Measurements from ENCODE around the gene ZNF740. TPM values are rescaled to one million over a fixed set of nuclear protein-coding genes. Genes with fewer than 3 reads are reported as not detected.

The ZNF740 gene
- polyA plus RNA-seq, 1 of the 3 experiments (the other 2 are of a cell fraction) = 14.6 TPM

DNA sequence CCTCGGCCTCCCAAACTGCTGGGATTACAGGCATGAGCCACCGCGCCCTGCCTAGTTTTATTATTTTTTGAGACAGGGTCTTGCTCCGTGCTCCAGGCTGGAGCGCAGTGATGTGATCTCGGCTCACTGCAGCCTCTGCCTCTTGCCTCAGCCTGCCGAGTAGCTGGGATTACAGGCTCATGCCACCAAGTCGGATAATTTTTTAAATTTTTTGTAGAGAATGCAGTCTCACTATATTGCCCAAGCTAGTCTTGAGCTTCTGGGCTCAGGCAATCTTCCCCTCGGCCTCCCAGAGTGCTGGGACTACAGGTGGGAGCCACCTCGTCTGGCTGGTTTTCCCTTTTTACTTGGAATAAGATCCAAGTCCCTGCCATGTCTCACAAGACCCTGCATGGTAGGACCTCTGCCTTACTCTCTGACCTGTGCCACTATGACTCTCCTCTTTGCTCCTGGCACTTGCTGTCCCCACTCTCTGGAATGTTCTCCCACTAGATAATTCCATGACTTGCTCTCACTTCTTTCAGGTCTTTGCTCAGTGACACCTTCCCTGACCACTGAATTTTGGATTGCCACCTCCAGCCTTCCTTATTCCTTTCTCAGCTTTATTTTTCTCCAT is 59.2 kb downstream of the ZNF740 start:
- H3K27ac ChIP-seq (ENCODE audit: low read depth in 2 of 2, low read length in 1 of 2) = no peak overlapping the region
- H3K79me2 ChIP-seq (ENCODE audit: insufficient read depth) = no peaks in the 10 kb centered on the region
- no peak for TF ChIP-seq FOXM1 (IDR thresholded peaks at IDR 0.05; ENCODE audit: low read depth)
- no peak for TF ChIP-seq TCF12 (IDR thresholded peaks at IDR 0.05)
- no peak for TF ChIP-seq RFX5 (IDR thresholded peaks at IDR 0.05; ENCODE audit: low read length)
- TF ChIP-seq TEAD4 (IDR thresholded peaks at IDR 0.05; ENCODE audit: borderline replicate concordance, insufficient read depth) = no peak
- TF ChIP-seq GATA2 (CRISPR knock-in tag; IDR thresholded peaks at IDR 0.05) = no peak
- H4K20me1 ChIP-seq (ENCODE audit: insufficient read depth) = no peaks in the 10 kb centered on the region
- H3K4me3 ChIP-seq (ENCODE audit: low read depth in 2 of 2, low read length in 1 of 2) = no peak overlapping the region
- DNase-seq = no peak
- H3K9me2 ChIP-seq = no peaks in the 10 kb centered on the region
- peaks cover 3 to 13% of the 10 kb centered on the region in 2 experiments; a peak in 1 of 4 replicates for H3K4me1 ChIP-seq (ENCODE audit: control insufficient read depth in 1 of 2, insufficient read depth in 2 of 2, low read depth in 1 of 2, low read length in 1 of 2)
- ChIA-PET POLR2A (no interaction called here), CTCF (interaction anchor here (1.3 to 4.3 kb wide), 3 partner anchors 26 to 174 kb away, joined by 3 to 24 read pairs (median 3); no protein-coding TSS in a partner anchor)
- no peaks in the 10 kb centered on the region for H3K36me3 ChIP-seq (replicated peaks in 1 of 2; ENCODE audit: control insufficient read depth in 1 of 2, insufficient read depth in 2 of 2, low read length in 1 of 2)
- H3K9me3 ChIP-seq = no peaks in the 10 kb centered on the region
- H3K4me2 ChIP-seq = no peak overlapping the region
- peaks cover 9% of the 10 kb centered on the region for H3F3A ChIP-seq (replicated peaks; ENCODE audit: insufficient read depth)
- H2AFZ ChIP-seq (ENCODE audit: low read depth) = no peak overlapping the region
- H3K9ac ChIP-seq = no peak overlapping the region
- H3K27me3 ChIP-seq (ENCODE audit: insufficient read depth) = peaks cover 4% of the 10 kb centered on the region; the same call in 1 of the 2 replicates
- 85% methylated on average over 10 of the region's 10 CpGs for whole genome bisulfite sequencing (ENCODE audit: low lambda C conversion rate)

DNA sequence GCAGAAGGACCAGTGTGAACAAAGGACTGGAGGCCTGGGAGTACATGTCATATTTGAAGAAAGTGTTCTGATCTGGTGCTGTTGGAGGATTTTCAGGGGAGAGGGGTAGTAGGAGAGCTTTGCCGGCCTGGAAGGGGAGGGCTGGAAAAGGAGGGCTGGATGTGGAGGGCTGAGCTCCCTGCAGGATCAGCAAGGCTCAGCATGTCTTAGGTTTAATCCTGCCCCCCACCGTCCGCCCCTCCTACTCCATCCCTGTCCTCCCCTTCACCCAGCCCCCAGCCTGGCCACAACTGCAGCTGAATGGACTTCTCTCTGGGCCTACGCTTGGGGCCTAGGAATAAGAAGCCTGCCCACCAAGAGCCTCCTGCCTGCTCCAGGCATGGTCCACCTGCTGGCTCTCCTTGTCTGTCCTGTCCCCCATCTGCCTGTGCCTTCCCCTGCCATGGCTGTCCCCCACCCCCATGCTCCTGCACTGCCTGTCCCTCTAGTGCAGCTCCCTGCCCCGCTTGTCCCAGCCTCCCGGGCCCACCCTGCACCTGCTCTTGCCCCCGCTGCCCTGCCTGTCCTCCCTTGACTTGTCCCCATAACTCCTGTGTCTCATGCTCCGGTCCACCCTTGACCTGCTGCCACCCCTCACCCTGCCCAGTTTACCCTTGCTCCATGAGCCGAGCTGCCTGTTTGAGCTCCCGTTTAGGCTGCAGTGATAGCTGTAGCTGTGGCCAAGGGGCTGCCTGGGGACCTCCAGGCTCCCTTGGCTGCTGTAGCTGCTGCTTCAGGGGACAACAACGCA is 61.3 kb downstream of the ZNF740 start:
- no peaks in the 10 kb centered on the region for H3K79me2 ChIP-seq (ENCODE audit: insufficient read depth)
- H3K27me3 ChIP-seq (ENCODE audit: insufficient read depth) = peaks cover 4% of the 10 kb centered on the region; the same call in 1 of the 2 replicates
- no peaks in the 10 kb centered on the region for H3K9me2 ChIP-seq
- no peak overlapping the region for H3K4me2 ChIP-seq
- H3K4me1 ChIP-seq (ENCODE audit: control insufficient read depth in 1 of 2, insufficient read depth in 2 of 2, low read depth in 1 of 2, low read length in 1 of 2) = peaks cover 0 to 2% of the 10 kb centered on the region in 2 experiments; a peak in 1 of 4 replicates
- TF ChIP-seq TAF1 (IDR thresholded peaks at IDR 0.05; ENCODE audit: borderline replicate concordance, low read depth, low read length) = no peak
- TF ChIP-seq, protein P1, sequence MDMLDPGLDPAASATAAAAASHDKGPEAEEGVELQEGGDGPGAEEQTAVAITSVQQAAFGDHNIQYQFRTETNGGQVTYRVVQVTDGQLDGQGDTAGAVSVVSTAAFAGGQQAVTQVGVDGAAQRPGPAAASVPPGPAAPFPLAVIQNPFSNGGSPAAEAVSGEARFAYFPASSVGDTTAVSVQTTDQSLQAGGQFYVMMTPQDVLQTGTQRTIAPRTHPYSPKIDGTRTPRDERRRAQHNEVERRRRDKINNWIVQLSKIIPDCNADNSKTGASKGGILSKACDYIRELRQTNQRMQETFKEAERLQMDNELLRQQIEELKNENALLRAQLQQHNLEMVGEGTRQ (IDR thresholded peaks at IDR 0.05; ENCODE audit: borderline replicate concordance, low read depth, low read length) = no peak
- TF ChIP-seq FOXM1 (IDR thresholded peaks at IDR 0.05; ENCODE audit: low read depth) = no peak
- no peak for TF ChIP-seq RFX5 (IDR thresholded peaks at IDR 0.05; ENCODE audit: low read length)
- TF ChIP-seq, protein P2, sequence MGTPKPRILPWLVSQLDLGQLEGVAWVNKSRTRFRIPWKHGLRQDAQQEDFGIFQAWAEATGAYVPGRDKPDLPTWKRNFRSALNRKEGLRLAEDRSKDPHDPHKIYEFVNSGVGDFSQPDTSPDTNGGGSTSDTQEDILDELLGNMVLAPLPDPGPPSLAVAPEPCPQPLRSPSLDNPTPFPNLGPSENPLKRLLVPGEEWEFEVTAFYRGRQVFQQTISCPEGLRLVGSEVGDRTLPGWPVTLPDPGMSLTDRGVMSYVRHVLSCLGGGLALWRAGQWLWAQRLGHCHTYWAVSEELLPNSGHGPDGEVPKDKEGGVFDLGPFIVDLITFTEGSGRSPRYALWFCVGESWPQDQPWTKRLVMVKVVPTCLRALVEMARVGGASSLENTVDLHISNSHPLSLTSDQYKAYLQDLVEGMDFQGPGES (IDR thresholded peaks at IDR 0.05; ENCODE audit: low read depth, low read length) = no peak
- no peak for TF ChIP-seq JUND (IDR thresholded peaks at IDR 0.05)
- no peak for TF ChIP-seq EZH2phosphoT487 (IDR thresholded peaks at IDR 0.05; ENCODE audit: borderline replicate concordance, low read depth)
- TF ChIP-seq NRF1 (IDR thresholded peaks at IDR 0.05; ENCODE audit: low read depth, low read length) = no peak
- TF ChIP-seq CHD2 (IDR thresholded peaks at IDR 0.05; ENCODE audit: low read length, partially characterized antibody) = no peak
- no peak for TF ChIP-seq FOXJ3 (CRISPR knock-in tag; IDR thresholded peaks at IDR 0.05)
- TF ChIP-seq SMC3 (IDR thresholded peaks at IDR 0.05; ENCODE audit: low read depth, low read length) = no peak
- TF ChIP-seq, protein P3, sequence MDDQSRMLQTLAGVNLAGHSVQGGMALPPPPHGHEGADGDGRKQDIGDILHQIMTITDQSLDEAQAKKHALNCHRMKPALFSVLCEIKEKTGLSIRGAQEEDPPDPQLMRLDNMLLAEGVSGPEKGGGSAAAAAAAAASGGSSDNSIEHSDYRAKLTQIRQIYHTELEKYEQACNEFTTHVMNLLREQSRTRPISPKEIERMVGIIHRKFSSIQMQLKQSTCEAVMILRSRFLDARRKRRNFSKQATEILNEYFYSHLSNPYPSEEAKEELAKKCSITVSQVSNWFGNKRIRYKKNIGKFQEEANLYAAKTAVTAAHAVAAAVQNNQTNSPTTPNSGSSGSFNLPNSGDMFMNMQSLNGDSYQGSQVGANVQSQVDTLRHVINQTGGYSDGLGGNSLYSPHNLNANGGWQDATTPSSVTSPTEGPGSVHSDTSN (IDR thresholded peaks at IDR 0.05) = no peak
- TF ChIP-seq RCOR1 (IDR thresholded peaks at IDR 0.05; ENCODE audit: low read length) = no peak
- H3K27ac ChIP-seq (ENCODE audit: low read depth in 2 of 2, low read length in 1 of 2) = no peak overlapping the region
- ChIA-PET CTCF (interaction anchor here (0.8 to 4.3 kb wide), 9 partner anchors 10 to 46 kb away, joined by 3 to 33 read pairs (median 6); a partner anchor contains a TSS), POLR2A (interaction anchor here (0.5 to 0.8 kb wide), 2 partner anchors 18 to 31 kb away, joined by 3 to 5 read pairs; no protein-coding TSS in a partner anchor)
- no peaks in the 10 kb centered on the region for H3K36me3 ChIP-seq (replicated peaks in 1 of 2; ENCODE audit: control insufficient read depth in 1 of 2, insufficient read depth in 2 of 2, low read length in 1 of 2)
- H3K9ac ChIP-seq = no peak overlapping the region
- no peak overlapping the region for H2AFZ ChIP-seq (ENCODE audit: low read depth)
- H3K4me3 ChIP-seq (ENCODE audit: low read depth in 2 of 2, low read length in 1 of 2) = no peak overlapping the region
- peaks cover 6% of the 10 kb centered on the region for H3F3A ChIP-seq (replicated peaks; ENCODE audit: insufficient read depth)
- no peaks in the 10 kb centered on the region for H4K20me1 ChIP-seq (ENCODE audit: insufficient read depth)
- DNase-seq = no peak
- WGBS (ENCODE audit: low lambda C conversion rate) = 73% methylated on average over 11 of the region's 11 CpGs
- no peaks in the 10 kb centered on the region for H3K9me3 ChIP-seq
